Effector CD8-positive, alpha-beta T cell (primary cell): ENCODE data around the gene TTC27.

Source experiments
- DNase-seq: peaks from one replicate; lab custom pipeline; 2025; lab: John Stamatoyannopoulos, UW

The TTC27 gene

GRCh38 chr2:32668254-32668653 lies 40.4 kb downstream of the TTC27 start:
- DNase-seq, result no peak

DNA sequence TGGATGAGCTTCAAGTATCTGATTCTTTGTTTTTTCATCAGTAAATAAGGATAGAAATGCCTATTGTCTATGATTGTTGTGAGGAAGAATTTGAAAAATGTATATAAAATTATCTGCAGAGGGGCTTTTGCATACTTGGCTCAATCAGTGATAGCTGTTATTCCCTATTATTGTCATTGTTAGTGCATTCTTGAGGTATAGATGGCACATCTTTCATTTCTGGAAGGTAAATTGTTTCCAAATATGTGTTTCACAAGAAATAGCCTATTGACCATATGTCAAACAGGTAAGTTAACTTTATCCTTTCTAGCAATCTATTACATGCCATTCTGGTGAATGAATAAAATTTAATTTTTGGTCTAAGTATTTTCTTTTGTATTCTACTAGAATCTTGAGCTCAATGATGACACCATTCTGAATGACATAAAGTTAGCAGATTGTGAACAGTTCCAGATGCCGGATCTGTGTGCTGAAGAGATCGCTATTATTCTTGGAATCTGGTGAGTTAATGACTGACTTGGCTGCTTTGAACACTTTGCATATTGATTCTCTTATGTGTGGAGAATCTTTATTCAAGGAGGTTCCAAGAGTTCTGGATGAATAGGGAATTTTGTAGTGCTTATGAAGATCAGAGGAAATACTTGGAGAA lies 44.2 kb downstream of the TTC27 start:
- no peak for DNase-seq

- no peak for DNase-seq
Observed at GRCh38 chr2:32678825-32679224, 51.0 kb downstream of the TTC27 start.

- DNase-seq, result no peak
Observed at GRCh38 chr2:32680942-32681341, 53.1 kb downstream of the TTC27 start.

DNA sequence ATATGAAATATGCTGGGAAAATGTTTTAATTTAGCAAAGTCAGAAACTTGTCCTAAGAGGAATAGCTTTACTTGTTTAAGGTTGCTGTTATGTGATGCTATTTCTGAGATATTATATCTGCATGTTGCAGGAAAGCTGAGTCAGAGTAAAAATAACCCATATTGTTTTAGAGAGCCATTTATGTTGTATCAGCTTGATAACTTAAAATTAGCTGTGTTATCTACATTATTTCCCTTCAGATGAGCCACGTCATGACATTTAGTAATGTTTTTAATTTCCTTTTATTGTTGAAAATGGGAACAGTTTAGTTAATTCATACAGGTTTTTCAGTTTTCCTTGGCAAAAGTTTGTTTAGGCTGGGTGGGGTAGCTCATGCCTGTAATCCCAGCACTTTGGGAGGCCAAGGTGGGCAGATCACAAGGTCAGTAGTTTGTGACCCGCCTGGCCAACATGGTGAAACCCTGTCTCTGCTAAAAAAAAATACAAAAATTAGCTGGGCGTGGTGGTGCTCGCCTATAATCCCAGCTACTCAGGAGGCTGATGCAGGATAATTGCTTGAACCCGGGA lies 55.8 kb downstream of the TTC27 start:
- no peak for DNase-seq

- no peak for DNase-seq
Observed at GRCh38 chr2:32688541-32688940, 60.7 kb downstream of the TTC27 start.

GRCh38 chr2:32691678-32692077 lies 63.8 kb downstream of the TTC27 start:
- no peak for DNase-seq

- DNase-seq, result no peak
Observed at GRCh38 chr2:32696439-32696838, 68.6 kb downstream of the TTC27 start.

GRCh38 chr2:32697156-32697555 lies 69.3 kb downstream of the TTC27 start:
- DNase-seq, result no peak

GRCh38 chr2:32699151-32699550 lies 71.3 kb downstream of the TTC27 start:
- no peak for DNase-seq

DNA sequence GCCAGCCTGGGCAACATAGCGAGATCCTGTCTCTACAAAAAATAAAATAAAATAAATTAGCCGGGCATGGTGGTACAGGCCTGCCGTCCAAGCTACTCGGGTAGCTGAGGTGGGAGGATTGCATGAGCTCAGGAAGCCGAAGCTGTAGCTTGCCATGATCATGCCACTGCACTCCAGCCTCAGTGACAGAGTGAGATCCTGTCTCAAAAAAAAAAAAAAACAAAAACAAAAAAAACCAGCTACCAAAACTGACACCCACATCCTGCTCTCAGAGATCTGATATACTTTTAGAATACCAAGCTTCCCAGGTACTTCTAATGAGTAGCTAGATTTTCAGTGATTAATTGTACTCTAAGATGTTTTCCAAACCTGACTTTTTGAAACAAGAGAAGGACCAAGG lies 74.0 kb downstream of the TTC27 start:
- DNase-seq, result no peak

DNA sequence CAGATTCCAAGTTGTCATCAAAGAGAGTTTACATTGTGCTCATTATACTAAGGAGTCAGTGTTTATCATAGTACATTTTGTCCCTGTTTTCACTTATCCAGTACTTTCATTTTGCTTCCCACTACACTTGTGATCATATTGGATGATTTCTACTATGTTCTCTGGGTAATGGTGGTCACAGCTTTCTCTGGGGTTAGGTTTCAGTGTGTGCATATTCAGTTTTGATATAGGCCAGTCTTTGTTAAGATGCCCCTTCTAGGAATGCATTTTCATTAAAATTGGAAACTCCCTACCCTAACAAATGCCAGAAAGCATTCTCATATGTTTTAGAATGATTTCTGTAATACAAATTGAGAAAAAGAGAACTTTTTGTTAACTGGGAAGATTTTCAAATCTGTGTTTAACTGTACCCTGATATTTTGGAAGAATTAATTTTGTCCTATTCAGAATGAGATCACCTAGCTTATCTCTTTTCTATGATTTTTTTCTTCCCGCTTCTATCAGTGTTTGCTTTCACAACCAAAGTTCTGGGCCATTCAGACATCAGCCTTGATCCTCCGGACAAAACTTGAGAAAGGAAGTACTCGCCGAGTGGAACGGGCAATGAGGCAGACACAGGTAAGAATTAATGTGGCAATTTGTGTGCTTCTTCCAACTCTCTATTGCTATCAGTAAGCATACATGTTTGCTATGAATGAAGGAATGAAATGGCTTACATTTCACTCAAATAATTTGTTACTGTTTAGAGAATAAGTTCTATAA lies 74.6 kb downstream of the TTC27 start:
- DNase-seq, result no peak

DNA sequence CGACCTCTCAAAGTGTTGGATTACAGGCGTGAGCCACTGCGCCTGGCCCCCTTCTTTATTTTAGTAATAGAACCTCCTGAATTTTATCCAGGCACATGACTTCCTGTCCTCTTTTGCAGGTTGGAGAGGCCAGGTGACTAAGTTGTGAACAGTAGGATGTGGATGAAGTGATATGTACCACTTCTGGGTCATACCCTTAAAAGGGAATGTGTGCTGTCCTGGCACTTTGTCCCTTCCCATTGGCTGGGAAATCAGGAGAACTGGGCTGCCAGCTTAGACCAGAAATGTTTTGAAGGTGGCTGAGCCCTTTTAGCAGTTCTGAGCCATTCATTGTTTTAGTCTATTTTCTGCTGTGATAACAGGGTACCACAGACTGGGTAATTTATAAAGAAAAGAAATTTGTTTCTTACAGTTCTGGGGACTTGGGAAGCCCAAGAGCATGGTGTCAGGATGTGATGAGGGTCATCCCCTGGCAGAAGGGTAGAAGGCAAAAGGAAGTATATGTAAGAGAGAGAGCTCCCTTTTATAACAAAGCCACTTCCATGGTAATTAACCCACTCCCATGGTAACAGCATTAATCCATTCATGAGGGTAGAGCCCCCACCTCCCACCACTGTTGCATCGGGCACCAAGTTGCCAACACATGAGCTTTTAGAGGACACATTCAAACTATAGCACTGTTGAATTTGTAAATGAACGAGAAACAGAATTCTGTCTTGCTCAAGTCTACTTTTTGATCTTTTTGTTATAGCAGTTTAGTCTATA lies 79.1 kb downstream of the TTC27 start:
- DNase-seq, result no peak

DNA sequence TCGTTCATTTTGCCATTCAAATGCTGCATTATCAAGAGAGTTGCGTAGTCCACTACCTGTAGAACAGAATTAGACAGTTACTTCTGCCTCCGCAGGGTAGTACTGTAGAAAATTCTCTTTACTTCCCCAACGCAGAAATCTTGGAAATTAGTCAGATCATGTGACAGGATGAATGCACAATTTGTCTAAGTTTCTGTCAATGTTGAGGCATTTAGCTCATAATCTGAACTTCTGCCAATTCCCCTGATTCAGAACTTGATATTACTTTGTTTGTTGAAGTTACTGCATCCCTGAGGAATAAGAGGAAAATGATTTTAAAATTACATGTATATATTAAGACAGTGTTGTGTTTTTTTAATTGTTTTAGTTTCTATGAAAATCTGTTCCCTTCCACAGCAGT lies 83.4 kb downstream of the TTC27 start:
- no peak for DNase-seq

GRCh38 chr2:32711908-32712501 lies 84.2 kb downstream of the TTC27 start:
- no peak for DNase-seq

DNA sequence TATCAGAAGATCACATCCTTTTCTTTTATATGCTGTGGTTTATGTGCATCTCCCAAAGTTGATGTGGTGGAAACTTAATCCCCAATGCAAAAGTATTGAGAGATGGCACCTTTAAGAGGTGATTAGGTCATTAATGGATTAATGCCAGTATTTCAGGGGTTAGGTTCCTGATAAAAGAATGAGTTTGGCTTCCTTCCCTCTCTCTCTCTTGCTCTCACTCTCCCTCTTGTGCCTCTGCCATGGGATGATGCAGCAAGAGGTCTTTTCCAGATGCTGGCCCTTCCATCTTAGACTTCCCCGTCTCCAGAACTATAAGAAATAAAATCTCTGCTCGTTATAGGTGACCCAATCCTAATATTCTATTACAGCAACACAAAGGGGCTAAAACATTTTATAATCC lies 85.0 kb downstream of the TTC27 start:
- DNase-seq, result no peak

DNA sequence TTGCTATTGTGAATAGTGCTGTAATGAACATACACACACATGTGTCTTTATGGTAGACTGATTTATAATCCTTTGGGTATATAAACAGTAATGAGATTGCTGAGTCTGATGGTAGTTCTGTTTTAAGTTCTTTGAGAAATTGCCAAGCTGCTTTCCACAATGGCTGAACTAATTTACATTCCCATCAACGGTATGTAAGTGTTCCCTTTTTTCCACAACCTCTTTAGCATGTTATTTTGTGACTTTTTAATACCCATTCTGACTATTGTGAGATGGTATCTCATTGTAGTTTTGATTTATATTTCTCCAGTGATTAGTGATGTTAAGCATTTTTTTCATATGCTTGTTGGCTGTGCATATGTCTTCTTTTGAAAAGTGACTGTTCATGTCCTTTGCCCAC lies 86.7 kb downstream of the TTC27 start:
- DNase-seq, result no peak

DNA sequence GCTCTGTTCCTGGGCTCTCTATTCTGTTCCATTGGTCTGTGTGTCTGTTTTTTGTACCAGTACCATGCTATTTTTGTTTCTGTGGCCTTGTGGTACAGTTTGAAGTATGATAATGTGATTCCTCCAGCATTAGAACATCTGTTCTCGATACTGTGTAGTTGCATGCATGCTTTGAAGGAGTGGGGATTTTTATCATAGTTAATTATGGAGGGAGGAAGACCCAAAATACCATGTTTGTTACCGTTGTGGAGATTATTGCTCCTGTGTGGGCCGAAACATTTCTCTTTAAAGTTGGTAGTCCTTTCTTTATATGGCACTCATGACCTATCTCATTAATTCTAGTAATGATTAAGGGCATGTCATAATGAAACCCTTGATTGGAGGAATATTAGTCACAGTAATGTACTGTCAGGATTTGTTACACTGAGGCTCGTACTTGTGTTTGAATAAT lies 87.6 kb downstream of the TTC27 start:
- no peak for DNase-seq

DNA sequence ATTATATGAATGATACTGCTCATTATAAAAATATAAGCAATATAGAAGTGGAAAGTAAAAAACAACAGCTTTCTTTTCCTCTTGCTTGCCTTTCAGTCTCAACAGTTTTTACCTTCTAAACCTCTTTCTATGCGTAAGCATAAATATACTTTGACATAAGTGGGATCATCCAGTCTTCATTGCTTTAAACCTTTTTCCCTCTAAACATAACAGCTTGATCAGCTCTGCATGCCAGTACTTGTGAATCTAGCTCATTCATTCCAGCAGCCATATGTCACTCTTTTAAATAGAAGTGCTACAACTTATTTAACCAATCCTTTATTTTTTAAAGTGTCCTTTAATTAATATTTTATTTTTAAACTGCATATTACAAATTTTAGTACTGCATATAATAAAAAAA lies 88.1 kb downstream of the TTC27 start:
- no peak for DNase-seq

DNA sequence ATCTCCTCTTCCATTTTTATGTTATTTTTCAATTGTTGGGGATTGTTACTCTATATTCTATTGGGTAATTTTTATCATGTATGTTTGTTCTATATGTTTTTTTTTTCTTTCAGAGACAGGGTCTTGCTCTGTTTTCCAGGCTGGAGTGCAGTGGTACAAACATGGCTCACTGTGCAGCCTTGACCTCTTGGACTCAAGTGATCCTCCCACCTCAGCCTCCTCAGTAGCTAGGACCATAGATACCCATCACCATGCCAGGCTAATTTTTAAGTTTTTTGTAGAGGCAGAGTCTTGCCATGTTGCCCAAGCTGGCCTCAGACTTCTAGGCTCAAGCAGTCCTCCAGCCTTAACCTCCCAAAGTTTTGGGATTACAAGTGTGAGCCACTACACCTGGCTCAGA lies 88.7 kb downstream of the TTC27 start:
- DNase-seq, result no peak

DNA sequence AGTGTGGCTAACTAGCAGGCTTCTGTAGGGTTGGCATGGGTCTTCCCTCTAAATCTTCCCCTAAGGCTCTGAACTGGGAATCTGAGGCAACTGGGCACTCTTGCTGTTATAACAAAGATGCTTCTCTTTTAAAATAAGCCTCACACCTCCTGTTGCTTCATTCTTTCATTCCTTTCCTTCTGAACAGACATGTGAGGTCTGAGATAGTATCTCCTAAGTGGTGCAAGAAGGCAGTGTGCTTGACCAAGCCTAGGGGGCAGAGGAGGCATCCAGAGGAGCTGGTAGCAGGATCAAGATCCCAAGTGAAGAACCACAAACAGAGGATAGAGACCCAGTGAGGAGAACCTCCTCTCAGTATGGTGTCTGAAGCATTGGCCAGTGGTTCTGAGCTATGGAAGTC lies 90.9 kb downstream of the TTC27 start:
- no peak for DNase-seq

- DNase-seq, result no peak
Observed at GRCh38 chr2:32719430-32719829, 91.6 kb downstream of the TTC27 start.
